Measurements from ENCODE around the gene EHD1.
A peak's percentile ranks its signal among the peaks of the same experiment; 100 is the strongest.

Gene EHD1

GRCh38 chr11:64878223-64878493 lies 263 bp downstream of the EHD1 start:
- H3K9me3 ChIP-seq (ENCODE audit: insufficient read depth, low read length), result no peaks in the 10 kb centered on the region
- peaks cover 32% of the 10 kb centered on the region for H3F3A ChIP-seq (ENCODE audit: insufficient read depth)
- no peaks in the 10 kb centered on the region for H3K9me2 ChIP-seq (replicated peaks; ENCODE audit: insufficient read depth, low read length)
- H3K27ac ChIP-seq (ENCODE audit: low read depth, low read length), result peak overlapping the region; percentile 82
- no peak for TF ChIP-seq EZH2phosphoT487 (conservative IDR thresholded peaks at IDR 0.05; ENCODE audit: low read length)
- no peak for TF ChIP-seq CTCF (IDR thresholded peaks at IDR 0.05; ENCODE audit: insufficient read depth, low read length, poor library complexity, severe bottlenecking)
- no peaks in the 10 kb centered on the region; the same call in 1 of the 2 replicates for H4K20me1 ChIP-seq (ENCODE audit: low read depth, low read length)
- H3K4me2 ChIP-seq (ENCODE audit: low read depth, low read length, poor library complexity, severe bottlenecking), result peak overlapping the region; percentile 77
- H3K27me3 ChIP-seq (ENCODE audit: low read length), result no peaks in the 10 kb centered on the region
- H3K4me3 ChIP-seq (ENCODE audit: insufficient read depth, low read length, poor library complexity, severe bottlenecking), result peak overlapping the region; percentile 90
- peaks cover 48% of the 10 kb centered on the region for H3K79me2 ChIP-seq (ENCODE audit: insufficient read depth, low read length)
- H3K36me3 ChIP-seq (ENCODE audit: low read length), result no peaks in the 10 kb centered on the region
- no peak overlapping the region for H2AFZ ChIP-seq (ENCODE audit: low read depth, low read length, severe bottlenecking)
- H3K9ac ChIP-seq (ENCODE audit: low read length), result peak overlapping the region; percentile 91

DNA sequence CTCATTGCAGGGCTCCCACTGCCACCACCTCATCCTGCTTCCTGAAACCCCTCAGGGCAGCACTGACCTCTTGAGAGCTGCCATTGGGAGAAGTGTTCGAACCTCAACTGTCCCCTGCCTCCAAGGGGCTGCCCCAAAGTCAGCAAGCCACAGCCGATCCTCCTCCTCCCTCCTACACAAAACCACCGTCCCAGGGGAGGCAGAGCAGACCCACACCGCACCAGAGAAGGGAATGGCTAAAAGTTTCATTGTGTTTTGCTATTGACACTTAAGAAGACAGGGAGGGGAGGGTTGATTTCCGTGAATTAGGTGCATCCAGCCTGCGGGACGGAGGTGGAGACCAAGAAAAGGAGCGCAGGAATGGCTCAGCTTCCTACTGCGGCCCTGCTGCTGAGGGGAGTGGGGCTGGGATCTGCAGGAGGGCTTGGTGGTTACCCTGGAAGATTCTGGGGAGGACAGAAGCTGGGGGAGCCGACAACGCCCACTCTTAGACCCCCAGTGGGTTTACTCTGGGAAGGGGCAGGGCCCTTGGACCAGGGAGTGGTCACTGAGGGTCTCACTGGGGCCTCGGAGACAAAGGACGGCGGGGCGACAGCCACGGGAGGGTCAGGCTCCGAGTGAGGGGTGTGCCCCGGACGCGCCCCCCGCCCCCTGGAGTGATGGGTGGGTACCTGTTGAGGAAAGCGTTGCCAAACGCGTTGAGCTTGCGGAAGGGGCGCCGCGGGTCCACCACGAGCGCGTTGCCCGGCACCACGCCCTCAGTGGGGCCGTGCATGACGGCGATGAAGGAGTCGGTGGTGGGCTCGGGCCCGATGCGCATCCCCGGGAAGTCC lies 815 bp downstream of the EHD1 start:
- peak overlapping the region; percentile 90 for H3K4me3 ChIP-seq (ENCODE audit: insufficient read depth, low read length, poor library complexity, severe bottlenecking)
- H3K4me2 ChIP-seq (ENCODE audit: low read depth, low read length, poor library complexity, severe bottlenecking), result peak overlapping the region; percentile 77
- H3F3A ChIP-seq (ENCODE audit: insufficient read depth), result peaks cover 32% of the 10 kb centered on the region
- H3K9ac ChIP-seq (ENCODE audit: low read length), result peak overlapping the region; percentile 91
- no peaks in the 10 kb centered on the region for H3K9me3 ChIP-seq (ENCODE audit: insufficient read depth, low read length)
- no peaks in the 10 kb centered on the region for H3K36me3 ChIP-seq (ENCODE audit: low read length)
- H3K79me2 ChIP-seq (ENCODE audit: insufficient read depth, low read length), result peaks cover 54% of the 10 kb centered on the region
- TF ChIP-seq EZH2phosphoT487 (conservative IDR thresholded peaks at IDR 0.05; ENCODE audit: low read length) (no peak), CTCF (IDR thresholded peaks at IDR 0.05; ENCODE audit: insufficient read depth, low read length, poor library complexity, severe bottlenecking) (no peak)
- H3K27ac ChIP-seq (ENCODE audit: low read depth, low read length), result peak overlapping the region; percentile 82
- H3K27me3 ChIP-seq (ENCODE audit: low read length), result no peaks in the 10 kb centered on the region
- H3K9me2 ChIP-seq (replicated peaks; ENCODE audit: insufficient read depth, low read length), result no peaks in the 10 kb centered on the region
- no peak overlapping the region for H2AFZ ChIP-seq (ENCODE audit: low read depth, low read length, severe bottlenecking)
- H4K20me1 ChIP-seq (ENCODE audit: low read depth, low read length), result no peaks in the 10 kb centered on the region; the same call in 1 of the 2 replicates

DNA sequence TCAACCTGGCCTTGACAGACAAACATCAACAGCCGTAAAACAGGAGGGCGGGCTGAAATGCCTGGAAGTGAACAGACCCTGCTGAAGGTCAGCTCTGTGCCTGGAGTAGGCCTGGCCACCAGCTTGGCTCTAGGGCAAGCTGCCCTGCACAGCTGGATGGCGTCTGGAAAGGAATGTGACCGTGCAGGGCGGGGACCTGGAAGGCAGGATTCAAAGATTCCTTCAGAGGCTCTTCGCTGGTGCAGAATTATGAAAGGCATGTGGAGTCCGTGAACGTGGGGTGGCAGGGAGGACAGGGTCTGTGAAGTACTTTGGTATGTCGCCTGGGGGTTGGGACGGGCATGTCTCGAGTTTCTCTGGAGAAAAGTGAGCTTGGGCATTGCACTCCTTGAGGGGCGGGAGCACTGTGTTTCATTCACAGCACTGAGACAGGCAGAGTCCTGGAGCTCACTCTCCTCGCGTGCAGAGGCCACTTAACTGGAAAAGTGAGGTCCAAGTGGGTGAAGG lies 1.5 kb downstream of the EHD1 start:
- H3K4me2 ChIP-seq (ENCODE audit: low read depth, low read length, poor library complexity, severe bottlenecking), result peak overlapping the region; percentile 77
- H3K9me3 ChIP-seq (ENCODE audit: insufficient read depth, low read length), result no peaks in the 10 kb centered on the region
- H4K20me1 ChIP-seq (ENCODE audit: low read depth, low read length), result no peaks in the 10 kb centered on the region; the same call in 1 of the 2 replicates
- no peaks in the 10 kb centered on the region for H3K36me3 ChIP-seq (ENCODE audit: low read length)
- no peak for TF ChIP-seq EZH2phosphoT487 (conservative IDR thresholded peaks at IDR 0.05; ENCODE audit: low read length)
- TF ChIP-seq CTCF (IDR thresholded peaks at IDR 0.05; ENCODE audit: insufficient read depth, low read length, poor library complexity, severe bottlenecking), result no peak
- H3K9ac ChIP-seq (ENCODE audit: low read length), result peak overlapping the region; percentile 91
- H3K79me2 ChIP-seq (ENCODE audit: insufficient read depth, low read length), result peaks cover 61% of the 10 kb centered on the region
- peaks cover 32% of the 10 kb centered on the region for H3F3A ChIP-seq (ENCODE audit: insufficient read depth)
- no peak overlapping the region for H2AFZ ChIP-seq (ENCODE audit: low read depth, low read length, severe bottlenecking)
- H3K27ac ChIP-seq (ENCODE audit: low read depth, low read length), result peak overlapping the region; percentile 82
- peak overlapping the region; percentile 90 for H3K4me3 ChIP-seq (ENCODE audit: insufficient read depth, low read length, poor library complexity, severe bottlenecking)
- no peaks in the 10 kb centered on the region for H3K9me2 ChIP-seq (replicated peaks; ENCODE audit: insufficient read depth, low read length)
- H3K27me3 ChIP-seq (ENCODE audit: low read length), result no peaks in the 10 kb centered on the region

Measured in SU-DHL-6 (cell line).